A549 (cell line): ENCODE data around the gene ADISSP. TPM values are rescaled to one million over a fixed set of nuclear protein-coding genes. Genes with fewer than 3 reads are reported as not detected.

Source experiments
- ATAC-seq, 2 experiments: fragments of 200-7000 bp in 1 of 2; fragments of >200 bp in 1 of 2; cut with Nextera tagmentation in 1 of 2; cut with Tn5 transposase in 1 of 2; 3 replicates each; pipeline versions ENCODE4 v1.8.0 to v1.9.1; 2018 to 2020; ENCODE audit warnings: mild to moderate bottlenecking in 1 of 2, moderate library complexity in 1 of 2
- CTCF ChIA-PET: fragments of 300-600 bp; sonication (Branson Sonifier 250); formaldehyde crosslinking; extraction: SDS; loops from one replicate; lab custom pipeline; 2021; ENCODE audit warnings: antibody characterized with exemption, inconsistent platforms; lab: Yijun Ruan, JAX
- POLR2A ChIA-PET: fragments of 350-600 bp; formaldehyde crosslinking; extraction: SDS; loops from one replicate; lab custom pipeline; 2021; ENCODE audit warnings: antibody characterized with exemption, inconsistent platforms; lab: Yijun Ruan, JAX
- DNase-seq, 2 experiments: peaks; one replicate each; pipeline versions ENCODE4 v3.0.0 to v3.0.0-alpha.2; 2011 to 2016; ENCODE audit warnings: low read depth in 1 of 2, low spot score in 1 of 2
- FAIRE-seq: peaks from 2 replicates; lab custom pipeline; 2011; peaks lifted over from hg19 to GRCh38; lab: Jason Lieb, UNC
- H3K27ac ChIP-seq, 2 experiments: fragments of >200 bp; sonication (Bioruptor Twin); formaldehyde crosslinking; 3 replicates each; pipeline ENCODE4 v1.5.1; 2016 to 2017
- H3K4me1 ChIP-seq: fragments of >200 bp; sonication (Bioruptor Twin); formaldehyde crosslinking; 3 replicates; pipeline ENCODE4 v1.6.1; 2016
- H3K4me2 ChIP-seq: fragments of >200 bp; sonication (Bioruptor Twin); formaldehyde crosslinking; 3 replicates; pipeline ENCODE4 v1.6.1; 2016
- H3K4me3 ChIP-seq: fragments of >200 bp; sonication (Bioruptor Twin); formaldehyde crosslinking; 3 replicates; pipeline ENCODE4 v1.5.1; 2016
- H3K9me3 ChIP-seq: fragments of >200 bp; sonication (Bioruptor Twin); formaldehyde crosslinking; 3 replicates; pipeline ENCODE4 v1.6.1; 2016
- CBX2 ChIP-seq: fragments of 200-600 bp; sonication (generic); IDR thresholded peaks from 2 replicates; pipeline ENCODE4 v1.6.1; 2016; ENCODE audit warnings: low read depth, mild to moderate bottlenecking, borderline replicate concordance
- FOSL2 ChIP-seq, 2 experiments: fragments of 450-650 bp in 1 of 2; fragments of >200 bp in 1 of 2; sonication (Bioruptor Twin) in 1 of 2; formaldehyde crosslinking; IDR thresholded peaks; 2 replicates each; pipeline versions ENCODE4 v1.5.0 to v1.6.1; 2016 to 2020; ENCODE audit warnings: mild to moderate bottlenecking in 1 of 2, moderate library complexity in 1 of 2
- HOXB13 ChIP-seq: fragments of 250-450 bp; sonication (Bioruptor Pico); IDR thresholded peaks from 2 replicates; pipeline ENCODE4 v1.5.0; 2020; ENCODE audit warnings: low read depth, mild to moderate bottlenecking, moderate library complexity
- HOXB5 ChIP-seq: fragments of 250-450 bp; sonication (Bioruptor Pico); IDR thresholded peaks from 2 replicates; pipeline ENCODE4 v1.5.0; 2020; ENCODE audit warnings: mild to moderate bottlenecking, moderate library complexity
- JUN ChIP-seq, 2 experiments: fragments of >200 bp; sonication (Bioruptor Twin); formaldehyde crosslinking; IDR thresholded peaks; 2 replicates in 1 of 2; 3 replicates in 1 of 2; pipeline ENCODE4 v1.6.1; 2016 to 2017
- KDM1A ChIP-seq: fragments of 200-600 bp; sonication (generic); IDR thresholded peaks from 2 replicates; pipeline ENCODE4 v1.6.1; 2016; ENCODE audit warnings: low read depth, mild to moderate bottlenecking
- KDM5A ChIP-seq: fragments of 200-600 bp; sonication (generic); IDR thresholded peaks from 2 replicates; pipeline ENCODE4 v1.6.1; 2016; ENCODE audit warnings: antibody characterized with exemption, mild to moderate bottlenecking
- MAX ChIP-seq: IDR thresholded peaks from 2 replicates; pipeline ENCODE4 v1.6.1; 2012
- MAZ ChIP-seq: fragments of 150-350 bp; IDR thresholded peaks from 2 replicates; pipeline ENCODE4 v1.6.1; 2014; ENCODE audit warnings: antibody characterized with exemption, low read depth, low read length, borderline replicate concordance
- MYC ChIP-seq: IDR thresholded peaks from 2 replicates; pipeline ENCODE4 v1.6.1; 2012; ENCODE audit warnings: mild to moderate bottlenecking, inconsistent platforms, low read length, improper control_type of control experiment, borderline replicate concordance
- PBX3 ChIP-seq: IDR thresholded peaks from 2 replicates; pipeline ENCODE4 v1.6.1; 2012
- PHF8 ChIP-seq: fragments of 200-600 bp; sonication (generic); IDR thresholded peaks from 2 replicates; pipeline ENCODE4 v1.6.1; 2016; ENCODE audit warnings: low read depth, mild to moderate bottlenecking, antibody characterized with exemption, moderate library complexity, borderline replicate concordance
- POLR2A ChIP-seq: IDR thresholded peaks from 2 replicates; pipeline ENCODE4 v1.6.1; 2012; ENCODE audit warnings: mild to moderate bottlenecking, low read length
- RAD21 ChIP-seq, 2 experiments: fragments of >200 bp in 1 of 2; sonication (Bioruptor Twin) in 1 of 2; formaldehyde crosslinking in 1 of 2; IDR thresholded peaks in 1 of 2; conservative IDR thresholded peaks in 1 of 2; 2 replicates in 1 of 2; 3 replicates in 1 of 2; pipeline ENCODE4 v1.6.1; 2012 to 2018; ENCODE audit warnings: inconsistent platforms in 1 of 2
- RARB ChIP-seq: fragments of 250-450 bp; sonication (Bioruptor Pico); IDR thresholded peaks from 2 replicates; pipeline ENCODE4 v1.8.0; 2021; ENCODE audit warnings: mild to moderate bottlenecking, moderate library complexity
- RCOR1 ChIP-seq: fragments of 150-350 bp; IDR thresholded peaks from 2 replicates; pipeline ENCODE4 v1.6.1; 2014; ENCODE audit warnings: antibody characterized with exemption, low read length, low read depth
- RNF2 ChIP-seq: fragments of 200-600 bp; sonication (generic); IDR thresholded peaks from 2 replicates; pipeline ENCODE4 v1.6.1; 2016; ENCODE audit warnings: low read depth, mild to moderate bottlenecking, antibody characterized with exemption, moderate library complexity, borderline replicate concordance
- SMC3 ChIP-seq: fragments of >200 bp; sonication (Bioruptor Twin); formaldehyde crosslinking; IDR thresholded peaks from 3 replicates; pipeline ENCODE4 v1.6.1; 2018; ENCODE audit warnings: inconsistent platforms
- TFCP2L1 ChIP-seq: fragments of 250-450 bp; sonication (Bioruptor Pico); IDR thresholded peaks from 2 replicates; pipeline ENCODE4 v1.5.0; 2021; ENCODE audit warnings: mild to moderate bottlenecking
- ZC3H11A ChIP-seq: fragments of 450-650 bp; IDR thresholded peaks from 2 replicates; pipeline ENCODE4 v1.6.1; 2014; ENCODE audit warnings: antibody characterized with exemption, mild to moderate bottlenecking
- WGBS: methylation state at CpG from one replicate; pipeline ENCODE4 v1.1.6; 2017; ENCODE audit errors: missing lambda C conversion rate; 5-methylcytosine and 5-hydroxymethylcytosine counted together
- polyA plus RNA-seq, 4 experiments: library from polyadenylated mRNA; depleted of rRNA in 3 of 4; stranded (reverse); fragments of >200 nt; fragmentation: RNase III in 1 of 4; extraction: RNeasy Plus Mini Kit Qiagen cat#74134 plus additional on column Dnase treatment in 1 of 4; gene quantifications; 2 replicates in 3 of 4; 3 replicates in 1 of 4; pipeline ENCODE4 v1.2.3, GENCODE V29; 2011 to 2017
- TF ChIP-seq, protein P1 (sequence below): fragments of >200 bp; sonication (Bioruptor Twin); formaldehyde crosslinking; IDR thresholded peaks from 3 replicates; pipeline ENCODE4 v1.5.1; 2016

Gene ADISSP
- polyA plus RNA-seq, 2 of the 4 experiments (the other 2 are of a cell fraction), result 43.9 to 104 TPM

DNA sequence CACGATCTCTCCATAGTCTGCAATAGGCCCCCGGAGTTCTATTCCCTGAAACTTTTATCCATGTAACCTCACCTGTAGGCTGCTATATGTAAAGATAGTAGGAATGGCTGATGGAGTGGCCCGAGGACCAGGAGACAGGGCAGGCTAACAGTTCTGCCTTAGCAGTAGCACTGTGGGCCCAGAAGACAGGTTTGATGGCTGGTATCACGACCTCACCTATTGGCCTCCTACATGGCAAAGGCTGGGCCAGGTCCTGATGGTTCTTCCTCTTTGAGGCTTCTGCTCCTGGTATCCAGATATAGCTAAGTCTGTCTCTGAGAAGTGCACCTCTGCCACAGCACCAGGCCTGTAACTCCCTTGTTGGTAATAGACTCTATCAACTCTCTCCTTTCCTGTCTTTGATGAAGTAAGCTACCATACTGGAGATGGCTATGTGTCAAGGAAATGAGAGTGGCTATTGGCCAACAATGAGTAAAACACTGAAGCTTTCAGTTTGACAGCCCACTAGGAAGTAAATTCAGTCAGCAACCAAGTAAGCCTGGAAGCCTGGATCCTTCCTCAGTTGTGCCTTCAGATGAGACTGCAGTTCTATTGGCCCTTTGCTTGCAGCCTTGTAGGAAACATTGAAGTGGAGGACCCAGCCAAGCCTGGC lies 8.0 kb upstream of the ADISSP start:
- ATAC-seq, result no peak
- no peaks in the 10 kb centered on the region for H3K9me3 ChIP-seq
- TF ChIP-seq ZC3H11A (no peak), KDM1A (no peak)
- TF ChIP-seq, all 56 proteins: peak for 0
- ChIA-PET POLR2A (interaction anchor here (1.2 kb wide), 1 partner anchor 8 kb away, joined by 4 read pairs; the partner anchor contains the start of gene ADISSP), CTCF (interaction anchor here (1.3 to 56.5 kb wide), 5 partner anchors 11 to 99 kb away, joined by 3 to 1634 read pairs (median 4); partner anchors contain the start of genes ADISSP, CENPB and HSPA12B)
- H3K4me3 ChIP-seq, result no peak overlapping the region
- 38% methylated on average over 4 of the region's 4 CpGs for WGBS
- peaks cover under 1% of the 10 kb centered on the region for H3K4me1 ChIP-seq
- no peak overlapping the region for H3K27ac ChIP-seq
- no peak overlapping the region for H3K4me2 ChIP-seq
- no peak for DNase-seq
- FAIRE-seq, result no peak

- no peak overlapping the region for H3K27ac ChIP-seq
- H3K4me1 ChIP-seq, result peaks cover 12% of the 10 kb centered on the region
- POLR2A ChIA-PET, result interaction anchor here (0.6 kb wide), 1 partner anchor 46 kb away, joined by 3 read pairs; no protein-coding TSS in a partner anchor
- H3K9me3 ChIP-seq, result no peaks in the 10 kb centered on the region
- 67% methylated on average over 7 of the region's 7 CpGs for WGBS
- DNase-seq (no peak), FAIRE-seq (no peak), ATAC-seq (no peak)
- CTCF ChIA-PET, result interaction anchor here (0.7 to 72.1 kb wide), 6 partner anchors 7 to 301 kb away, joined by 3 to 2233 read pairs (median 820); partner anchors contain the start of genes ADAM33, ADISSP, CENPB and GFRA4
- TF ChIP-seq RARB (CRISPR knock-in tag) (no peak), HOXB5 (CRISPR knock-in tag) (no peak), PBX3 (no peak), CBX2 (no peak), KDM5A (no peak), RCOR1 (no peak)
- H3K4me2 ChIP-seq, result no peak overlapping the region
- no peak overlapping the region for H3K4me3 ChIP-seq
Observed at GRCh38 chr20:3771552-3772058, 4.1 kb upstream of the ADISSP start.

DNA sequence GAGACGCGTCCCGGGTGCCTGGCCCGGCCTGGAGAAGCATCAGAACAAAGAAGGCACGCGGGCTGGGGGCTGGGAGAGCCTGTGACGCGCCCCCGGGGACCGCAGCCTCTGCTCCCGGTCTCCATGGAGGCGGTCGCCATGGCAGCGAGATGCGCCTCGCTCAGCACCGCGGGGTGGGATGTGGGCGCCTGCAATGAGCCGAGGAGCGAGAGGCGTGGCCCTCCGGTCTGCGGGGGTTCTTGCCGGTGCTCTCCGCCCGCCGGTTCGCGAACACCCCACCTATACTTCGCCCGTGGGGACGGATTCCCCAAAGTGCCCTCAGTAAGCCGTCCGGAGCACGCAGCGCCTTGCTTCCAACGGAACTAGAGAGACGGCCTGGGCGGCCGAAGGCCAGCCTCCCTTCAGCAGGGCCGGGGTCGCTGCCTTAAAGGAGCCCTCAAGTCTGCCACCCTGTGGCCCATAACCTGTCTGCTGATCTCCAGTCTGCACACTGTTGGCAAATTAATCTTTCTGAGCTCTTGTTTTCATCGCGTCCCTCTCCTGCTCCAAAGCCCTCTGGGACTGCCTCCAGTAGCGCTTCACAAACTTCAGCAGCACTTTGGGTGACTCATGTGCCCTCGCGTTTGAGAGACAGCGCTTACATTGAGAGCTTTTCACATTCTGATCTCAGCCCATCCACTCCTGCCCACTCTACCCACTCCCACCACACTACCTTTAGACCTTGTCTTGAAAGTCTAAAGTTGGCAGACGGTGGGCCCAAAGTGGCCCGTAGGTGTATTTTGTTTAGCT lies 983 bp upstream of the ADISSP start:
- WGBS, result under 1% methylated on average over 46 of the region's 51 CpGs
- H3K4me3 ChIP-seq, result peak overlapping the region; percentile 87
- ChIA-PET POLR2A (interaction anchor here (1.1 to 3.1 kb wide), 14 partner anchors 8 to 124 kb away, joined by 4 to 27 read pairs (median 8); partner anchors contain the start of genes AP5S1 and SPEF1), CTCF (interaction anchor here (0.7 to 72.1 kb wide), 17 partner anchors 4 to 324 kb away, joined by 3 to 2233 read pairs (median 4); partner anchors contain the start of genes ADAM33, ADISSP, AP5S1 and CENPB)
- DNase-seq (peak; percentile 89 to 90), FAIRE-seq (peak; percentile 96), ATAC-seq (peak; percentile 72 to 81)
- H3K4me1 ChIP-seq, result peaks cover 20% of the 10 kb centered on the region
- peak overlapping the region; percentile 75 for H3K4me2 ChIP-seq
- peak overlapping the region; percentile 86 to 92 for H3K27ac ChIP-seq
- no peaks in the 10 kb centered on the region for H3K9me3 ChIP-seq
- TF ChIP-seq MAZ (no peak), MYC (peak; percentile 33; the same call in 1 of the 2 replicates), RAD21 (conservative IDR thresholded peaks at IDR 0.05 in 1 of 2, IDR thresholded peaks at IDR 0.05 in 1 of 2) (peak; percentile 49 to 63; a peak in 4 of 5 replicates), FOSL2 (IDR thresholded peaks at IDR 0.05) (no peak), FOSL2 (CRISPR knock-in tag; IDR thresholded peaks at IDR 0.05) (peak; percentile 72), JUN (IDR thresholded peaks at IDR 0.05) (no peak), MAX (0 out of 2 replicates have a peak, but pooled peaks have one; percentile 12), PHF8 (peak; percentile 63; the same call in 1 of the 2 replicates), KDM1A (peak; percentile 95), RNF2 (peak; percentile 74; the same call in 1 of the 2 replicates), POLR2A (0 out of 2 replicates have a peak, but pooled peaks have one; percentile 15), HOXB5 (CRISPR knock-in tag) (0 out of 2 replicates have a peak, but pooled peaks have one; percentile 41), SMC3 (peak; percentile 86), HOXB13 (CRISPR knock-in tag) (no peak), TFCP2L1 (no peak)
- TF ChIP-seq, protein P1, sequence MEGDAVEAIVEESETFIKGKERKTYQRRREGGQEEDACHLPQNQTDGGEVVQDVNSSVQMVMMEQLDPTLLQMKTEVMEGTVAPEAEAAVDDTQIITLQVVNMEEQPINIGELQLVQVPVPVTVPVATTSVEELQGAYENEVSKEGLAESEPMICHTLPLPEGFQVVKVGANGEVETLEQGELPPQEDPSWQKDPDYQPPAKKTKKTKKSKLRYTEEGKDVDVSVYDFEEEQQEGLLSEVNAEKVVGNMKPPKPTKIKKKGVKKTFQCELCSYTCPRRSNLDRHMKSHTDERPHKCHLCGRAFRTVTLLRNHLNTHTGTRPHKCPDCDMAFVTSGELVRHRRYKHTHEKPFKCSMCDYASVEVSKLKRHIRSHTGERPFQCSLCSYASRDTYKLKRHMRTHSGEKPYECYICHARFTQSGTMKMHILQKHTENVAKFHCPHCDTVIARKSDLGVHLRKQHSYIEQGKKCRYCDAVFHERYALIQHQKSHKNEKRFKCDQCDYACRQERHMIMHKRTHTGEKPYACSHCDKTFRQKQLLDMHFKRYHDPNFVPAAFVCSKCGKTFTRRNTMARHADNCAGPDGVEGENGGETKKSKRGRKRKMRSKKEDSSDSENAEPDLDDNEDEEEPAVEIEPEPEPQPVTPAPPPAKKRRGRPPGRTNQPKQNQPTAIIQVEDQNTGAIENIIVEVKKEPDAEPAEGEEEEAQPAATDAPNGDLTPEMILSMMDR, result peak; percentile 76
